ENCODE measurements around the gene RFC1.

RFC1 gene

GRCh38 chr4:39324897-39325613 lies 41.1 kb downstream of the RFC1 start:
- no peak for DNase-seq (ENCODE audit: extremely low read depth, low read depth)
- TF ChIP-seq, protein P1, sequence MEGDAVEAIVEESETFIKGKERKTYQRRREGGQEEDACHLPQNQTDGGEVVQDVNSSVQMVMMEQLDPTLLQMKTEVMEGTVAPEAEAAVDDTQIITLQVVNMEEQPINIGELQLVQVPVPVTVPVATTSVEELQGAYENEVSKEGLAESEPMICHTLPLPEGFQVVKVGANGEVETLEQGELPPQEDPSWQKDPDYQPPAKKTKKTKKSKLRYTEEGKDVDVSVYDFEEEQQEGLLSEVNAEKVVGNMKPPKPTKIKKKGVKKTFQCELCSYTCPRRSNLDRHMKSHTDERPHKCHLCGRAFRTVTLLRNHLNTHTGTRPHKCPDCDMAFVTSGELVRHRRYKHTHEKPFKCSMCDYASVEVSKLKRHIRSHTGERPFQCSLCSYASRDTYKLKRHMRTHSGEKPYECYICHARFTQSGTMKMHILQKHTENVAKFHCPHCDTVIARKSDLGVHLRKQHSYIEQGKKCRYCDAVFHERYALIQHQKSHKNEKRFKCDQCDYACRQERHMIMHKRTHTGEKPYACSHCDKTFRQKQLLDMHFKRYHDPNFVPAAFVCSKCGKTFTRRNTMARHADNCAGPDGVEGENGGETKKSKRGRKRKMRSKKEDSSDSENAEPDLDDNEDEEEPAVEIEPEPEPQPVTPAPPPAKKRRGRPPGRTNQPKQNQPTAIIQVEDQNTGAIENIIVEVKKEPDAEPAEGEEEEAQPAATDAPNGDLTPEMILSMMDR (IDR thresholded peaks at IDR 0.05; ENCODE audit: low read depth, low read length, missing control alignments) = no peak
- H3K4me3 ChIP-seq (replicated peaks; ENCODE audit: low read depth, low read length) = no peak overlapping the region

- TF ChIP-seq, protein P1 (IDR thresholded peaks at IDR 0.05; ENCODE audit: low read depth, low read length, missing control alignments) = no peak
- DNase-seq (ENCODE audit: extremely low read depth, low read depth) = no peak
- H3K4me3 ChIP-seq (replicated peaks; ENCODE audit: low read depth, low read length) = no peak overlapping the region
Measured at GRCh38 chr4:39324446-39324845, 41.7 kb downstream of the RFC1 start.

GRCh38 chr4:39323821-39324220 lies 42.3 kb downstream of the RFC1 start:
- no peak for DNase-seq (ENCODE audit: extremely low read depth, low read depth)
- TF ChIP-seq, protein P1 (IDR thresholded peaks at IDR 0.05; ENCODE audit: low read depth, low read length, missing control alignments) = no peak
- H3K4me3 ChIP-seq (replicated peaks; ENCODE audit: low read depth, low read length) = no peak overlapping the region

DNA sequence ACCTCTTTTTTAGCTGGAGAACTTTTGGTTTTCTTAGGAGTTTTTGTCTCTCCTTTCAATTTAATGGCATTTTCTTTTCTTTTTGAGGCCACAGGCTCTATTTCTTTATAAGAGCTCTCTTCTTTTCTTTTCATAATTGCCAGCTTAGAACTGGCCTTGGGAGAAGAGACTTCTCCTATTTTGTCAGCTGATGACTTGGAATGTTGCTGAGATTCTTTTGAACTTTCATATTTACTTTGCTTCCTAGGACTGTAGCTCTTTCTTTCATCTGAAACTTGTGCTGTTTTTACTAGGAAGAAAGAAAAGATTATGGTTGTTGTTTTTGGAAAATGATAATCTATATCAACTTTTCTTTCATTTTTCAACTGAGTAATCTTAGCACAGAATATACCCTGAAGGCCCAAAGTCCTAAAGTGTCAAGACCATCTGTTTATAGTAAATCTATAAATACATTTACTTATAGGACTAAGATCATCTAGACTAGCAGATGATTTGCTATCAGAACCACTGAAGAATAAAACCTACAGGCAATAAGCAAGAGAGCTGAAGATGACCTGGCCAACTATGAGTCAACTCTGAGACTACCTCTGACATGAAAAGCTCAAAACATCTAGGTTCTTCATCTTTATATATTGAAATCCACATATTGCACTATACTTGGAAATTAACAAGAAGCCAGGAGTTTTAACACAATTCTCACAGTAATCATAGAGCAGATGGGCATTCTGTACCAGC lies 45.6 kb downstream of the RFC1 start:
- H3K4me3 ChIP-seq (replicated peaks; ENCODE audit: low read depth, low read length) = no peak overlapping the region
- TF ChIP-seq, protein P1 (IDR thresholded peaks at IDR 0.05; ENCODE audit: low read depth, low read length, missing control alignments) = no peak
- no peak for DNase-seq (ENCODE audit: extremely low read depth, low read depth)

DNA sequence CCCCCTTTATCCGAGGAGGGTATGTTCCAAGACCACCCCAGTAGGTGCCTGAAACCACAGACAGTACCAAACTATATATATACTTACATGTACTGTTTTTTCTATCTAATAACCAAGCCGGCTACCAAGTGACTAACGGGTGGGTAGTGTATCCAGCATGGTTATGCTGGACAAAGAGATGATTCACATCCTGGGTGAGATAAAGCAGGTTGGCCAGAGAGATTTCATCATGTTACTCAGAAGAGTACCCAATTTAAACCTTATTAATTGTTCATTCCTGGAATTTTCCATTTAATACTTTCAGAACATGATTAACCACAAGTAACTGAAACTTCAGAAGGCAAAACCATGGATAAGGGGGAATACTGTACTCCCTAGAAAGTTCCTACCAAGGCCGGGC lies 46.5 kb downstream of the RFC1 start:
- TF ChIP-seq, protein P1 (IDR thresholded peaks at IDR 0.05; ENCODE audit: low read depth, low read length, missing control alignments) = no peak
- H3K4me3 ChIP-seq (replicated peaks; ENCODE audit: low read depth, low read length) = no peak overlapping the region
- DNase-seq (ENCODE audit: extremely low read depth, low read depth) = peak; percentile 36

GRCh38 chr4:39312816-39313215 lies 53.3 kb downstream of the RFC1 start:
- no peak for DNase-seq (ENCODE audit: extremely low read depth, low read depth)
- TF ChIP-seq, protein P1 (IDR thresholded peaks at IDR 0.05; ENCODE audit: low read depth, low read length, missing control alignments) = no peak
- H3K4me3 ChIP-seq (replicated peaks; ENCODE audit: low read depth, low read length) = no peak overlapping the region

Data from HFF-Myc (cell line).